Measurements from ENCODE around the gene OR9A2. TPM values are rescaled to one million over a fixed set of nuclear protein-coding genes. Genes with fewer than 3 reads are reported as not detected.

OR9A2 gene
- total and polyA plus RNA-seq, 10 of the 15 experiments (the other 5 are each of a cell fraction or from before 2014, with no cell fraction given), result not detected

- TF ChIP-seq ZNF622 (IDR thresholded peaks at IDR 0.05), result no peak
- no peak for TF ChIP-seq MEF2A (IDR thresholded peaks at IDR 0.05; ENCODE audit: insufficient read depth, low read depth, low read length)
These were observed 8.0 kb downstream of the OR9A2 start (continued) for GRCh38 chr7:143018931-143019330.

DNA sequence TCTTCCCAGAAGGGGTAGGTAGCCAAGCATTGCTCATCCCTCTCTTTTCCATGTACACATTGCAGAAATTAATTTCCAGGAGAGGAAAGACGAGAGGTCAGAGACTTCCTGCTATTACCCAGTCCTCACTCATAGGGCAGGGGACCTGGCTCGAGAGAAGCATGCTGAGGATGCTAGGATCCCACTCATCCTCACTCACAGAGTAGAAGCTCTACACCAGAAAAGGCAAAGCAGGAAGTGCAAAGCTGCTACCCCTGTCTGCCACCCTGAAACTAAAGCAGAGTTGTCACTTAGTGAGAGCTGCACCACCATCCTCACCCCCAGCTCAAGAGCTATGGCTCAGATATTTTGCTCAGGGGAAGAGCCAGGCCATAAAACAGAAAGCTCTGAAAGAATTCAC is 9.9 kb downstream of the OR9A2 start:
- ChIA-PET SMC1A (ENCODE audit: uncharacterized antibody, unreplicated experiment) (interaction anchor here (2.1 to 7.9 kb wide), 2 partner anchors 12 to 198 kb away, joined by 10 to 54 read pairs; no protein-coding TSS in a partner anchor), CTCF (interaction anchor here (0.8 to 19.2 kb wide), 4 partner anchors 8 to 202 kb away, joined by 3 to 434 read pairs (median 46); partner anchors contain the start of gene TAS2R40), RAD21 (ENCODE audit: unreplicated experiment) (interaction anchor here (0.9 to 6.3 kb wide), 2 partner anchors 126 to 198 kb away, joined by 4 to 37 read pairs; no protein-coding TSS in a partner anchor), POLR2A (no interaction called here)
- no peak overlapping the region for H3K4me2 ChIP-seq (ENCODE audit: control insufficient read depth, insufficient read depth)
- ATAC-seq (peak; percentile 52), DNase-seq (ENCODE audit: low read depth, low spot score) (no peak), FAIRE-seq (no peak)
- no peak overlapping the region for H3K4me3 ChIP-seq
- intact Hi-C loops (cut with micrococcal nuclease; ENCODE audit: unreplicated experiment), result no loop called here
- H3K27me3 ChIP-seq (replicated peaks in 1 of 2; ENCODE audit: control insufficient read depth in 2 of 2, insufficient read depth in 2 of 2, low read length in 1 of 2), result peaks cover 0 to 3% of the 10 kb centered on the region in 2 experiments; a peak in 1 of 4 replicates
- peaks cover 10% of the 10 kb centered on the region for H3K4me1 ChIP-seq (ENCODE audit: control insufficient read depth, insufficient read depth, low read length)
- no peaks in the 10 kb centered on the region for H3K79me2 ChIP-seq (ENCODE audit: control insufficient read depth, insufficient read depth, low read length)
- H3K9ac ChIP-seq (ENCODE audit: control insufficient read depth, insufficient read depth, low read length), result no peak overlapping the region
- no TSS peak for BruUV-seq (replicated peaks)
- H2AFZ ChIP-seq (ENCODE audit: control insufficient read depth, low read depth, low read length), result no peak overlapping the region
- in situ Hi-C loops (cut with MboI), result loop anchor here (10.0 kb wide), 1 partner anchor 398 kb away; no protein-coding TSS in a partner anchor
- H3K27ac ChIP-seq (ENCODE audit: control insufficient read depth, insufficient read depth), result no peak overlapping the region
- H3K36me3 ChIP-seq (ENCODE audit: control insufficient read depth in 2 of 2, insufficient read depth in 2 of 2, low read length in 1 of 2), result no peaks in the 10 kb centered on the region
- 19% methylated on average over 2 of the region's 2 CpGs for WGBS (ENCODE audit: insufficient coverage, insufficient replicate concordance, low lambda C conversion rate, missing lambda C conversion rate)
- H4K20me1 ChIP-seq (ENCODE audit: control insufficient read depth, insufficient read depth), result no peaks in the 10 kb centered on the region
- no peaks in the 10 kb centered on the region for H3K9me3 ChIP-seq (replicated peaks; ENCODE audit: control insufficient read depth, insufficient read depth, low read length)
- TF ChIP-seq ATF7 (IDR thresholded peaks at IDR 0.05; ENCODE audit: low read depth), result no peak
- TF ChIP-seq POLR2A (IDR thresholded peaks at IDR 0.05; ENCODE audit: low read depth, low read length), result no peak
- peak; percentile 52 to 65; a peak in 2 of 4 replicates for TF ChIP-seq SRF (IDR thresholded peaks at IDR 0.05; ENCODE audit: low read depth in 2 of 2, low read length in 2 of 2)
- TF ChIP-seq, protein P1, sequence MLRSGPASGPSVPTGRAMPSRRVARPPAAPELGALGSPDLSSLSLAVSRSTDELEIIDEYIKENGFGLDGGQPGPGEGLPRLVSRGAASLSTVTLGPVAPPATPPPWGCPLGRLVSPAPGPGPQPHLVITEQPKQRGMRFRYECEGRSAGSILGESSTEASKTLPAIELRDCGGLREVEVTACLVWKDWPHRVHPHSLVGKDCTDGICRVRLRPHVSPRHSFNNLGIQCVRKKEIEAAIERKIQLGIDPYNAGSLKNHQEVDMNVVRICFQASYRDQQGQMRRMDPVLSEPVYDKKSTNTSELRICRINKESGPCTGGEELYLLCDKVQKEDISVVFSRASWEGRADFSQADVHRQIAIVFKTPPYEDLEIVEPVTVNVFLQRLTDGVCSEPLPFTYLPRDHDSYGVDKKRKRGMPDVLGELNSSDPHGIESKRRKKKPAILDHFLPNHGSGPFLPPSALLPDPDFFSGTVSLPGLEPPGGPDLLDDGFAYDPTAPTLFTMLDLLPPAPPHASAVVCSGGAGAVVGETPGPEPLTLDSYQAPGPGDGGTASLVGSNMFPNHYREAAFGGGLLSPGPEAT (IDR thresholded peaks at IDR 0.05; ENCODE audit: low read depth), result no peak
- no peak for TF ChIP-seq POLR2AphosphoS5 (IDR thresholded peaks at IDR 0.05; ENCODE audit: low read length)
